Heart right ventricle (tissue), 16 donors: ENCODE data around the gene FAM20C. TPM values are rescaled to one million over a fixed set of nuclear protein-coding genes. Genes with fewer than 3 reads are reported as not detected.

Experiments
- ATAC-seq, 8 donors: fragments of 200-7000 bp; cut with Tn5 transposase; one replicate each; pipeline ENCODE4 v1.9.1; 2020; ENCODE audit warnings: mild to moderate bottlenecking in 8 of 8, moderate library complexity in 8 of 8, moderate number of reproducible peaks in 1 of 8
- DNase-seq, 2 donors: peaks; one replicate each; pipeline ENCODE4 v3.0.0-alpha.2; 2020
- H3K27ac ChIP-seq, 10 donors: fragments of 200-600 bp; sonication (generic) in 2 of 10; one replicate each; pipeline versions ENCODE4 v1.5.0 to v1.8.0; 2020 to 2022; ENCODE audit warnings: mild to moderate bottlenecking in 3 of 10
- H3K27me3 ChIP-seq, 7 donors: fragments of 200-600 bp; one replicate each; pipeline ENCODE4 v1.8.0; 2021 to 2022; ENCODE audit warnings: mild to moderate bottlenecking in 2 of 7
- H3K36me3 ChIP-seq, 9 donors: fragments of 200-600 bp; sonication (generic) in 1 of 9; one replicate each; pipeline versions ENCODE4 v1.5.0 to v1.8.0; 2020 to 2022; ENCODE audit warnings: mild to moderate bottlenecking in 2 of 9
- H3K4me1 ChIP-seq, 9 donors: fragments of 200-600 bp; sonication (generic) in 1 of 9; one replicate each; pipeline versions ENCODE4 v1.5.0 to v1.8.0; 2020 to 2022; ENCODE audit warnings: mild to moderate bottlenecking in 4 of 9
- H3K4me3 ChIP-seq, 10 donors: fragments of 200-600 bp; sonication (generic) in 2 of 10; one replicate each; pipeline versions ENCODE4 v1.5.0 to v1.8.0; 2020 to 2022; ENCODE audit warnings: mild to moderate bottlenecking in 7 of 10, moderate library complexity in 2 of 10
- H3K9me3 ChIP-seq, 11 donors: fragments of 200-600 bp in 10 of 11; sonication (generic) in 2 of 11; one replicate each; pipeline versions ENCODE4 v1.5.0 to v1.8.0; 2013 to 2022; ENCODE audit warnings: mild to moderate bottlenecking in 2 of 11, control low read depth in 1 of 11, moderate library complexity in 1 of 11
- WGBS, 2 donors: extraction: QIAGEN DNeasy Blood & Tissue Kit; methylation state at CpG; one replicate each; pipeline ENCODE4 v1.1.7; 2013; ENCODE audit warnings: inconsistent platforms in 1 of 2; 5-methylcytosine and 5-hydroxymethylcytosine counted together
- intact Hi-C, 10 donors: fragments of 100-400 bp; cut with DNase I; formaldehyde crosslinking; loops; one replicate each; pipeline versions ENCODE4 v1.11.1 to v1.14.2; 2022
- polyA plus RNA-seq, 2 donors: library from polyadenylated mRNA; stranded (reverse); fragments of 200-250 nt; gene quantifications; one replicate each; pipeline ENCODE4 v1.2.3, GENCODE V29; 2013
- total RNA-seq, 10 donors: library from RNA; stranded (reverse); fragmentation: NEBNext Ultra II Directional in 3 of 10; extraction: Animal tissue kit (Norgen Biotek cat#: 25700) in 3 of 10; gene quantifications; one replicate each; pipeline versions ENCODE4 v1.2.1 to v1.2.4, GENCODE V29; 2021 to 2023
- TF ChIP-seq, protein P1 (sequence below), 9 donors: fragments of 200-600 bp; sonication (generic) in 2 of 9; IDR thresholded peaks; one replicate each; pipeline versions ENCODE4 v1.5.0 to v1.8.0; 2021 to 2022; ENCODE audit warnings: antibody characterized with exemption in 9 of 9, mild to moderate bottlenecking in 5 of 9, moderate library complexity in 1 of 9
- donor health status: Arrhythmogenic right ventricular cardiomyopathy.
- donor health status: ischemic (EF 13 %, LVEDD 7.1; RV severe dilation, severe dysfunction).
- donor health status: healthy with polysubstance abuse.
- donor health status: DM: no; HTN: yes; CAD: no.
- donor health status: DM: no; HTN: no; CAD: no.
- donor health status: ischemic (EF 25% LVEDD 6.9; RV normal size, moderate dysfunction).
- donor health status: ischemic (EF 25% LVEDD 5.7; RV mildly dilated, moderate dysfunction).
- donor health status: healthy.
- donor health status: DM: yes; HTN: yes; CAD: no.
- donor health status: Ischemic cardiomyopathy.
- donor health status: ischemic (EF 35%, LVEDD 5.7; RV mildly dilated, moderate dysfunction).
- donor health status: nonischemic (EF 11% LVEDD 7.7; RV severe dilation, severe dysfunction).
- donor health status: DM: yes; HTN: yes; CAD: no.
- donor health status: PGD.
- donor health status: ischemic (EF 29% LVEDD 5.4; RV normal size, mild dysfunction).
- donor health status: nonischemic (EF 23%, LVEDD 6.1; RV moderate dilation, normal function).

Gene FAM20C
- total and polyA plus RNA-seq, 12 donors = 12.4 to 59.8 (median 19.2) TPM

DNA sequence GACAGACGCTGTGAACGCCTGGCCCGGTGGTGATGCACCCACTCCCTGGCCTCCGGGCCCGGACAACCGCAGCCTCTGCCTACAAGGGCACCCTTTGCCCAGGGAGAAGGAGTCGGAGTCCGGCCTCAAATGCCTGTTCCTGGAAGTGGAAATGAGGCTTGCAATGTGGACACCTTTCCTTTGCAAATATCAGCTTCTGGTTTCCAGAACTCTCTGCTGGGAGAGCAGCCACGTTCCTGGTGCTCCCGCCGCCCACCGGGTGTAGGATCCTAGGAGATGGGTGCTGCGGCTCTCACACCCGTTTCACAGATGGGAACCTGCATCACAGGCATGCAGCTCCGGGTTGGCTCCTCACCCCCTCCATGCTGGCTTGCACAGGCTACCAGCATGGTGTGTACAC lies 100.5 kb downstream of the FAM20C start:
- TF ChIP-seq, protein P1, sequence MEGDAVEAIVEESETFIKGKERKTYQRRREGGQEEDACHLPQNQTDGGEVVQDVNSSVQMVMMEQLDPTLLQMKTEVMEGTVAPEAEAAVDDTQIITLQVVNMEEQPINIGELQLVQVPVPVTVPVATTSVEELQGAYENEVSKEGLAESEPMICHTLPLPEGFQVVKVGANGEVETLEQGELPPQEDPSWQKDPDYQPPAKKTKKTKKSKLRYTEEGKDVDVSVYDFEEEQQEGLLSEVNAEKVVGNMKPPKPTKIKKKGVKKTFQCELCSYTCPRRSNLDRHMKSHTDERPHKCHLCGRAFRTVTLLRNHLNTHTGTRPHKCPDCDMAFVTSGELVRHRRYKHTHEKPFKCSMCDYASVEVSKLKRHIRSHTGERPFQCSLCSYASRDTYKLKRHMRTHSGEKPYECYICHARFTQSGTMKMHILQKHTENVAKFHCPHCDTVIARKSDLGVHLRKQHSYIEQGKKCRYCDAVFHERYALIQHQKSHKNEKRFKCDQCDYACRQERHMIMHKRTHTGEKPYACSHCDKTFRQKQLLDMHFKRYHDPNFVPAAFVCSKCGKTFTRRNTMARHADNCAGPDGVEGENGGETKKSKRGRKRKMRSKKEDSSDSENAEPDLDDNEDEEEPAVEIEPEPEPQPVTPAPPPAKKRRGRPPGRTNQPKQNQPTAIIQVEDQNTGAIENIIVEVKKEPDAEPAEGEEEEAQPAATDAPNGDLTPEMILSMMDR (IDR thresholded peaks at IDR 0.05) = no peak
- DNase-seq (no peak), ATAC-seq (no peak)
- Histone ChIP-seq H3K9me3 (no peaks in the 10 kb centered on the region), H3K4me3 (no peak overlapping the region), H3K4me1 (peaks cover 0 to 13% (median 0%) of the 10 kb centered on the region in 9 donors), H3K27me3 (peaks cover 18 to 92% (median 80%) of the 10 kb centered on the region in 7 donors), H3K27ac (no peak overlapping the region), H3K36me3 (no peaks in the 10 kb centered on the region)
- WGBS, 2 donors = 75 to 84% methylated on average over 15 of the region's 15 CpGs
- intact Hi-C loops = no loop called here

DNA sequence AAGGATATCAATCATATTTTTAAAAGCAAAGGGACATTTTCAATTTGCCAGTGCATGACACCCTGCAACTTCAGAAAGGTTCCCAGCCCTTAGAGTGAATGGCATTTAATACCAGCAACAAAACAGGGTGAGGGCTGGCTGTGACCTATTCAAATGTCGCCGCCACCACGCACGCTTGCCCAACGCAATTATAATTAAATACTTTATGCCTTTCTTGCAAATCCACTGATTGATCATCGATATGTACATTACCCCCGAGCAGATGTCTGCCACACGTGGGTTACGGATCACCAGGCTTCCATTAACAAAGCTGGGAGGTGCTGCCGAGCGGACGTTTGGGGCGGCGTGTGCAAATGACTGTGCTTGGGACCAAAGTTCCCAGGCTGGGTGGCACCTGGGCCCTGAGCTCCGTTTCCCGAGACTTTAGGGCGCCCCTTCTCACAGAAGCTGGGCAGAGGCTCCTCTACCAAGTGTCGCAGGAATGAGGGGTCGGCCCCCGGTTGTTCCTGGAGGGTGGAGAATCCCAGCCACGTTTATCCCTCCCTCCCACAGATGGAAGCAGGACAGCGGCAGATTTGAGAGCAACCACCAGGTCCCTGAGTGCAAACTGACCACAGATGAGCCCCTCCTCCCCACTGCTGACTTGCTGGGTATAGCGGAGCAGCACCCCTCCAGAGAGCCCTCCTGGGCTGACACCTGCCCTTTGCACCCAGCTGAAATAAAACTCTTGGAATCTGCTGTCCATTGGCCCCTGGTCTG lies 101.5 kb downstream of the FAM20C start:
- H3K27me3 ChIP-seq = peaks cover 18 to 88% (median 70%) of the 10 kb centered on the region in 7 donors
- no peak overlapping the region for H3K4me3 ChIP-seq
- no peaks in the 10 kb centered on the region for H3K9me3 ChIP-seq
- TF ChIP-seq, protein P1 (IDR thresholded peaks at IDR 0.05) = no peak
- no peak for ATAC-seq
- DNase-seq = no peak
- H3K36me3 ChIP-seq = no peaks in the 10 kb centered on the region
- H3K4me1 ChIP-seq = peaks cover 0 to 13% (median 0%) of the 10 kb centered on the region in 9 donors
- 72 to 79% methylated on average over 23 of the region's 23 CpGs for WGBS, 2 donors
- H3K27ac ChIP-seq = no peak overlapping the region
- intact Hi-C loops = no loop called here

DNA sequence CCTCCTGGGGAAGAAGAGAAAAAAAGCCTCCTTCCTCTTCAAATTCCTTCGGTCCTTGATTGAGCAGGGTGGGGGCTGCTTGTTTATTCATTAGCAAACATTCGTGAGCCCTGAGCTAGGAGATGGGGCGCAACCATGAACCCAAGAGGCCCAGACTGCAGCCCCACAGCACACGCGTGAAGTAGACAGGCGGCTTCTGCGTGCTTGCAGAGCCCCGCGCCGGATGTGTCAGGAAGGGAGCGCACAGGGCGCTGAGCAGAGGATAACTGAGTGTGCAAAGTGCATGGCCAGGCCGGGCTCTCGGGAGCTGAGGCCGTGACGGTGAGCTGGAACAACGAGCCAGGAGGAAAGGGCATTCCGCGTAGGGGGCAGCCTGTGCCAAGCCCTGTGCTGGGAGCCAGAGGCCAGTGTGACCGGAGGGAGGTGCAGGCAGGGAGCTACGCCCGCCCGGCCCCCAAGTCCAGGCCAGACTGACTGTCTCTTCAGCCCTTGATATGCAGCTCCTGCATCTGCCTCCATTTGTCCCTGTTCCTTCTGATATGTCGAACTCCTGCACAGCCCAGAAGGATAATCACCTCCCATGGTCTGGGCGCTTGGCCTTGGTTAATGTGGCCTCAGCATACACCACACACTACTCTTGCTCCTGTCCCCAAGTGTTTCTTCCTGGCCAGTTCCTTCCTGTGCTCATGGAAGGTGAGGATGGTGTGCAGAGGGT lies 102.2 kb downstream of the FAM20C start:
- ATAC-seq = no peak
- Histone ChIP-seq H3K27ac (no peak overlapping the region), H3K9me3 (no peaks in the 10 kb centered on the region), H3K27me3 (peaks cover 13 to 80% (median 63%) of the 10 kb centered on the region in 7 donors), H3K4me1 (peaks cover 0 to 12% (median 0%) of the 10 kb centered on the region in 9 donors), H3K36me3 (no peaks in the 10 kb centered on the region), H3K4me3 (no peak overlapping the region)
- WGBS, 2 donors = 84 to 86% methylated on average over 25 of the region's 25 CpGs
- TF ChIP-seq, protein P1 (IDR thresholded peaks at IDR 0.05) = no peak
- no peak for DNase-seq
- intact Hi-C loops = no loop called here

DNA sequence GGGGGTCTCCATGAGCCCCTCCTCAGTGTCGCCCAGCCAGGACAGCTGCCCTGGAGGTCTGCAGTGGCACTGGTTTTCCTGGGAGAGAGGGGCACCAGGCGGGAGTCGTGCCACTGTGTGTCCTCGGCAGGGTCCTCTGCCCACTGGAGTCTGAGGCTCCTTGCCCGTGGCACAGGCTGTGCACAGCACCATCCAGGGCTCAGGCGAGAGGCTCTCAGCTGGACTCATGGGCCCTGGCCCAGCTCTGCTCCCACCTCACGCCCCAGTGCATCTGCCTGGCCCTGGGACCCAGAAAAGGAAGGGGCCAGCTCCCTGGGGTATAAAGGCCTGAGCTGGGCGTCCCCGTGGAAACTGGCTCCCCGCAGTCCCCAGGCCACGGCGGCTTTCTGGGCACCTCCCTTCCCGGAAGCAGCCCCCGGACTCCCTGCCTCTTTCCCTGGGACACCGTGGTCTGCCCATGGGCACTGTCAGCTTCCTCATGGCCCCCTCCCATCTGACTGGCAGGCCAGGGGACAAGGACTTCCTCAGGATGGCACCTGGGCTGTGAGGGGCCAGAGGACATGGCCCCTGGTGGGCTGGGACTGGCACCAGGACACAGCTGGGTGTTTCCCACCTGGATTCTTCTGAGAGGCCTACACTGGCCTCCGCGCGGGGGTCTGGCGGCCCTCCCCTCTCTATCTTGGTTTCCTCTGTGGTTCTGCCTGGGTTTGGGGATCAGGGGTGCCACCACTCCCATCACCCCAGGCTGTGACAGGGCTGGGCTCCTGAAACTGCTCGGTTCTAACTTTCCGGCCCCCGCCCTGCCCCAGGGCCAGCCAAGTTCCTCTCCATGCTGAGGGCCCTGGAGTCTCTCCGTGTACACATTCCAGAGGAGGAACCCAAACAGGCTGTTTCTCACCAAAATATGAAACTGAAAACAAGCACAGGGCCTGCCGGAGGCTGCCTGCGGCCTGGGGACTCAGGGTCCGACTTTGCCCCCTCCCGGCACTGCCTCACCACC lies 103.1 kb downstream of the FAM20C start:
- TF ChIP-seq, protein P1 (IDR thresholded peaks at IDR 0.05) = no peak
- Histone ChIP-seq H3K4me3 (no peak overlapping the region), H3K27ac (no peak overlapping the region), H3K27me3 (peaks cover 5 to 72% (median 54%) of the 10 kb centered on the region in 7 donors), H3K36me3 (no peaks in the 10 kb centered on the region), H3K4me1 (peaks cover 0 to 3% (median 0%) of the 10 kb centered on the region in 9 donors), H3K9me3 (no peaks in the 10 kb centered on the region)
- intact Hi-C loops = no loop called here
- DNase-seq (no peak), ATAC-seq (peak in 2 of 8 donors; percentile 25 to 42)
- 83% methylated on average over 27 of the region's 27 CpGs for WGBS, 2 donors
